ENCODE results near the gene PABPN1L. TPM values are rescaled to one million over a fixed set of nuclear protein-coding genes. Genes with fewer than 3 reads are reported as not detected.

Gene PABPN1L
- total RNA-seq, 1 donor from 2014 or later: not detected

DNA sequence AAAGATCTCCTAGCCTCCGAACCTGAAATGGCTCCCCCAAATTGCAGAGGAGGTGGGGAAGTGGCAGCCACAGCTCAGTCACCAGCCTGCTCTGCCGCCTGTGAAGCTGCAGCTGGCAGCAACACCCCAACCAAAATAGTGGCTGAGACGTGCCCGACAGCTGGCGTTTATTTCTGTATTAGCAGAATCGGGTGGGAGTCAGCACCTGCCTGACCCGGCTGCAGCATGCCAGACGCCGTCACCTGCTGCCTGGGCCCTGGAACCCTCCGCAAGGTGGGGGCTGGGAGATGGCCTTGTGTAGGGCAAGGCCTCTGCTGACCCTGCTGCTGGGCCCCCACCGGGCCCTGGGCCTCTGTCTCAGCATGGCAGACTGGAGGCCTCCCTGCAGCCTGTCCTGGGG lies 17.5 kb upstream of the PABPN1L start:
- no peak for DNase-seq

DNA sequence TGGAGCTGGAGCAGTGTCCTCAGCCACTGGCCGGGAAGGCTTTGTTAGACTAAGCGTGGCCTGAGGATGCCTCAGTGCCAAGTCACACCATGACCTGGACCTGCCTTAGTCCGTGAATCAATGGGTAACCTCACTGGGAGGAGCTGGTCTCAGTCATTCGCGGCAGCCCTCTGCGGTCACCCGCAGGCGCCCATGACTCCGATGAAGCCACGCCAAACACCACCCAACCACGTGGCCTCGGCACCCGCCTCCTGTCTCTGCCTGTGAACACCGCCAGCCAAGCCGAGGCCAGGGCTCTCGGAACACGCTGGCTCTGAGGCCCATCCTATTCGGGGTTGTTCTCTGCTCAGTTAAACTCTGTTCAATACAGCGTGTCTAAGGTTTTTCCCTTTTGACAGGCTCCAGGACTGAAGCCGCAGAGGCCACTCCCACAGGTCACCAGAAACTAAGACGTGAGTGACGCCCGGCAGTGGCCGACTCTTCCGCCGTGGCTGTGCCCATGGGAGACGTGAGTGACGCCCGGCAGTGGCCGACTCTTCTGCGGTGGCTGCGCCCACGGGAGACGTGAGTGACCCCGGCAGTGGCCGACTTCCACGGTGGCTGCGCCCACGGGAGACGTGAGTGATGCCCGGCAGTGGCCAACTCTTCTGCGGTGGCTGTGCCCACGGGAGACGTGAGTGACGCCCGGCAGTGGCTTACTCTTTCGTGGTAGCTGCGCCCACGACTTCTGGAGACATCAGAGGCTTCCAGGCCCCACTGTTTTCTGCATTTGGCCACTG lies 16.8 kb upstream of the PABPN1L start:
- DNase-seq: no peak

DNA sequence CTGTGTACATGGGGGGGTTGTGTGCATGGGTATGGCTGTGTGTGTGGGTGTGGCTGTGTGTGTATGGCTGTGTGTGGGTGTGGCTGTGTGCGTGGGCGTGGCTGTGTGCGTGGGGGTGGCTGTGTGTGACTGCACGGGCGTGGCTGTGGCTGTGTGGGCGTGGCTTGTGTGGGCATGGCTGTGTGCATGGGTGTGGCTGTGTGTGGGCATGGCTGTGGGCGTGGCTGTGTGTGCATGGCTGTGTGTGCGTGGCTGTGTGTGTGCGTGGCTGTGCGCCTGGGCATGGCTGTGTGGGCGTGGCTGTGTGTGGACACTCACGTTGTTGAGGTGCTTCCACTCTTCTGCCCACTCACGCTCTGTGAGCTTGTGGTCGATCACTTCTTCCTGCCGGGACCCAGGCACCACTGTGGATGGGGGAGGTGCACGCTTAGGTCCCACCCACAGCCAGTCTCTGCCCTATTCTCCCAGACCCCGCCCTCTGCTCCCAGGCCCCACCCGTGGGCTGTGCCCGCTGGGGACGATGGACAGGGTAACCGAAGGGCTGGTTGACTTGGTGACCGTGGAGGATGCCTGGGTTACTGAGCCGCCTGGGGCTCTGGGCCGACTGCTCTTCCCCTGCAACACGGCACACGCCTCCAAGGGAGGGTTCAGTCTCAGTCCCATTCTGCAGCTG lies 16.0 kb upstream of the PABPN1L start:
- no peak for DNase-seq

DNA sequence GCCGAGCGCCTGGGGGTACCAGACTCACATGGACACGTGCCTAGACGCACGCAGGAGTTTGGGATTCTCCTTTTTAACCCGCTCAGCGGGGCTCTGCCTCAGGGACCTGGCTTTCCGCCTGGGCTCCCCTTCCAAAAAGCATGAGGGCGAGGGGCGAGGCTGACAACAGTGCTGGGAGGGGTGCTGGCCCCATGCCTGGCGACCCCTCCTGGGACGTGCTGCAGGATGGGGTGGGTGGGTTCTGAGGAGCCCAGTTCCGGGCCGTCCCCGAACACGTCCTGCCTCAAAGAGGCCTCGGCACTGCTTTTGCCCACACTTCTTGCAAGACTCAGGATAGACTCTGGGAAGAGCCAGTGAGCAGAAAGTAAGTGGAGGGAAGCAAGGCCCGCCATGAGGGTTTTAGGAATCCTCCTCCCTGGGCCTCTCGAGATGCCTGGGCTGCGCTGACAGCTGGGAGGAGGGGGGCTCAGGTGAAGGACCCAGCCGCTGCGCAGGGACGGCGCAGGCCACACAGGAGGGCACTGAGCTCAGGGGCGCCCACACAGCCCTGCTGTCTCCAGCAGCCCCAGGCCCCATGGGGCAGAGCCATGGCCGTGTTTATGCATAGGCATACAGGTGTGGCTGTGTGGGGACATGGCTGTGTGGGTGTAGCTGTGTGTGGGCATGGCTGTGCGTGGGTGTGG lies 15.4 kb upstream of the PABPN1L start:
- DNase-seq: no peak

DNA sequence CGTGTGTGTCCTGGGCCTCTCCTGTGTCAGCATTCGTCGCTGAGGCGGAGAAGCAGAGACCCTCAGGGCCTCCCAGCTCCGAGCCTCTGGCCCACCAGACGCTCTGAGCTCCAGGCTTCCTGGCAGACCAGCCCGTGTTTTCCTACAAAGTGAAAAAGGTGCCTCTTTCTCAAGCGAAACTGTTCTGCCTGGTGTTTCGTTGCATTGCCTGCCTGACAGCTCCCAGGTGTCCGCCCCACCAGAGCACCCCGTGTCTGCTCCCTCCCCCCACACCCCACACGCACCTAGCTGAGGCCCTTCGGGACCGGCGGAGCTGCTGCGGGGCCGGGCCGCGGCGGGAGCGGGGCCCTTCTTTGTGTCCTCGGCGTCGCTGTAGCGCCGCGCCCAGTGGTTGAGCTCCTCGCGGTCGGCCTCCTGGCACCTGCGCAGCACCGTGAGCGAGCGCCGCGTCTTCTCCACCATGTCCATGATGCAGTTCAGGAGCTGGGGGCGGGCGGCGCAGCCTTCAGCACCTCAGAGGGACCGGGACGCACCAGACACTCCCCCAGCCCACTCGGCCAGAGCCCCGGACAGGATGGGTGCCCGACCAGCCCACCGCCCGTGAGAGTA lies 14.7 kb upstream of the PABPN1L start:
- DNase-seq: no peak

DNA sequence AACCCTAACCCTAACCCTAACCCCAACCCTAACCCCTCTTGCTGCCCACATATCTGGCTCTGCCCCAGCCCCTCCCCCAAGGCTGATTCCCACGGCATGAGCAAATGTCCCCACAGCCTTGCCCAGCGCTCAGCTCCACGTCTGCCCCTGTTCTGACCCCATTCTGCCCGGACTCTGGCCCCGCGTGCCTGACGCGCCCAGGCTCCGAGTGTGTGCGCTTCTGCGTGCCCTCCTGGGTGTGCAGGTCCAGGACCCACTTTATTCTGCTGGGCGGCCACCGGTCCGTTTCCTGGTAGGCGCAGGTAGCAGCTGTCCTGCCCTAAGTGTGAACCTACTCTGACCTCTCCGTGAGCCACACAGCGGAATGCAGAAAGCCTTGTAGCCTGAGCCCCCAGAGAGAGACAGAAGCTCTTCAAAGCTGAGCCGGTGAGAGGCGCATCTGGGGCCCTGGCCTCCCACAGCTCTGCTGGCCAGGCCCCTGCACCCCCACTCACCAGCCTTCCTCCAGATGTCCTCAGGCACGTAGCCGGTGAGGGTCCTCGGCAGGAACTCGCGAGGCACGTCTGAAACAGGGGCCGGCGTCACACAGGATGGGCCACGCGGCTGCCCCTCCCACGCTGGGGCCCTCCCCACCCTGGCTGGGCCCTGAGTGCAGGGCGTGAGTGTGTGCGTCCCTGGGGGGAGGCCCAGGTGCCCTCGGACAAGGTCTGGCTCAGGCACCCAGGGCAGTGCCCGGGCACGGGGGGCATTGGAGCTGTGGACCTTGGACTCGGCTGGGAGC lies 14.0 kb upstream of the PABPN1L start:
- no peak for DNase-seq

DNA sequence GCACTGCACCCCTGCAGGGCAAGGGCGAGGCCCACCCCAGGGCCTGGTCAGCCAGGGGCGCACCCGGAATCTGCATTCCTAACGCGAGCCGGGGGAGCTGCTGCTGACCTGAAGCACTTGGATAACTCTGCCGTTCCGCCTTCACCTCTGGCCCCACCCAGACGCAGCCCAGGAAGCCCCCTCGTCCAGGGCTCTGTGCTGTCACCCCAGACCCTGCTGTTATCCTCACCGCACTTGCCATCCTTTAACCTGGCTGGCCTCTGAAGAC lies 13.3 kb upstream of the PABPN1L start:
- DNase-seq: no peak

DNA sequence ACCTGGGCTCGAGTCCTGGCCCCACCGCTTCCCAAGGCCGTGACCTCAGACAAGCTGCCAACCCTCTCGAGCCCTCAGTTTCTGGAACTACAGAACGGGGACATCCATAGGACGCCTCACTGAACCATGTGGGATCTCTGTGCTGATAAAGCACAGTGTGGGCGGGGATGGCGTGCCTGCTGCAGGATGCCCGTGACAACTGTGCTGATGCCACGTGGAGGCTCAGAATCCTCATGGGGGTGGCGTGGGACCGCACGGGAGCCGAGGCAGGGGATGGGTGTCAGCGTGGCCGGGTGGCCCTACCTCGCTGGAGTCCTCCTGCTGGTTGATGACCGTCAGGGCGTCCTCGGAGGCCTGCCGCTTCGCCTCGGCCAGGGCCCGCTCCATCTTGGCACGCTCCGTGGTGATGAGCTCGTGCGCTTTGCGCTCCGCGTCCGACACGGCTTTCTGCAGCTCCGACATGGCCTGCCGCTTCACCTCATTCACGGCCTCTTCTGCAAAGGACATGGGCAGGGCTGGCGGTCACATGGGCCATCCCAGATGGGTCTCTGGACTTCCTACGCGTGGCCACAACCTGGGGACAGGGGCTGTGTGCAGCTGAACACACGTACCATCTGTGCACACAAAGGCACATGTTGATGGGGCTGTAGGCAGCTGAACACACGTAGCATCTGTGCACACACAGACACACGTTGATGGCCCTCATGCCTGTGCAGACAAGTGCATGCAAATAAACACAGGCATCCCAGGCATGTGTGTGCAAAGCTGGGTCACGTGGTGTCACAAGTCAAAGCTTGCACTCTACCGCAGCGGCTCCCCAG lies 12.7 kb upstream of the PABPN1L start:
- no peak for DNase-seq

DNA sequence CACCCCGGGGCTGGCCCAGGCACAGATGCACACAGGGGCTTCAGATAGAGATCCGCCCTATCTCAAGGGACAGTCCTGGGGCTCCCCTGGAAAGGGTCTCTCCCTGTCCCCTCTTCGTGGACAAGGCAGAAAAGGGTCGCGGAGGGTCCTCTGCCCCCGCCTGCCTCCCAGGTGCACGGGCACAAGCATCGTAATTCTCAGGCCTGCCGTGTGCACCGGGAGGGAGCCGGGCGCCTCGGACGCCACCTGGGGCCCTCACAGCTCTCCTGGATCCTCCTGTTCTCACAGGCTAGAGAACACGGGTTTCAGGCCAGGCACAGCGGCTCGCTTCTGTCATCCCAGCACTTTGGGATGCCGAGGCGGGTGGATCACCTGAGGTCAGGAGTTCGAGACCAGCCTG lies 11.9 kb upstream of the PABPN1L start:
- DNase-seq: no peak

DNA sequence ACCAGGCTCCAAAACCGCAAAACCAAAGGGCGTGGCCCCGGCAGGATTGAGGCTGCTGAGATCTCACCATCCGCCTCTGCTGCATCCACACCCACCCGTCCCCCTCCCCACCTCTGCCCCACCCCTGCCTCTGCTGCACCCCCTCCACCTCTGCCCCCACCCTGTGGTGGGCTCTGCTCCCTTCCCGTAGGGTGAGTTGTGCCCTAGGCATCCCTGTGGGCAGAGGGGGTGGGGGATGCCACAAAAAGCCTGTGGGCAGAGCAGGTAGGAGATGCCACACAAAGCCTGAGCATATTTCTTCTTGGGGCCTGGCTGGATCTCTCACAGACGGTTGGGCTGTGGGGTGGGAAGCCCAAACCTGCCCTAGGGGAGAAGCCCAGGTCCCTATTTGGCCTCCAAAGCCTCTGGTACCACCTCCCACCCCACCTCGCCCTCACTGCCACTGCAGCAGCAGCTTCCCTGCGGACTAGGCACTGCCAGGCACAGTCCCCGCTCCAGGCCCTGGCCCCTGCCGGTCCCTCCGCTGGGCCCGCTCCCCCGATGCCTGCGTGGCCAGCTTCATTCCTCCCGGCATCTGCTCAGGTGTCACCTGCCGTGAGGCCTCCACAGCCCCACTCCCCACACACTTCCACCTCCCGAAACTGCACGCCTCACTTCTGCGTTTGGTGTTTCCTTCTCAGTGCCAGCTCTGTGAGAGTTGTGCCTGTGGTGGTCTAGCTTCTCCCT lies 11.3 kb upstream of the PABPN1L start:
- no peak for DNase-seq

DNA sequence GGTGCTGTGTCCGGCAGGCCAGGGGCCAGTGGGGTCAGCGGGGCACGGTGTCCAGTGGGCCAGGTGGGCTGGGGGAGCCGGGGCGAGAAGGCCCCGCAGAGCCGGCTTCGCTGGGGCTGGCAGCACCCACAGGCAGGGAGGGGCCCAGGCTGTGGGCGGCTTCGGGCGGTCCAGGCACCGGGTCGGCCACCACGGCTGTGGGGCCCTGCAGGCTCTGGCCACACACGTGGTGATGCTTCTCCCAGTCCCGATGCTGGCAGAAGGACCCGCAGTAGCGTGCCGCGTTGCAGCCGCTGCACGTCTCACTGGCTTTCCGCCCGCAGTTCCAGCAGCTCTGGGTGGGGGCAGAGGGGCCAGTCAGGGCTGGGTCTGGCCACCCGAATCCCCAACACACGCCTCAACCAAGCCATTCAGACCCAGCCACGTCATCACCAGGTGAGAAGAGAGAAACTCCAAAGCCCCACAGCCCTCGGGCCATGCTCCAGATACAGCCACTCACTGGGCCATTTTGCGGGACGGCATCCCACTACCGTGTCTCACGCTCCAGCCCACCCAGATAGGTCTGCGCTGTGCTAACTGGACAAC lies 10.6 kb upstream of the PABPN1L start:
- DNase-seq: no peak

DNA sequence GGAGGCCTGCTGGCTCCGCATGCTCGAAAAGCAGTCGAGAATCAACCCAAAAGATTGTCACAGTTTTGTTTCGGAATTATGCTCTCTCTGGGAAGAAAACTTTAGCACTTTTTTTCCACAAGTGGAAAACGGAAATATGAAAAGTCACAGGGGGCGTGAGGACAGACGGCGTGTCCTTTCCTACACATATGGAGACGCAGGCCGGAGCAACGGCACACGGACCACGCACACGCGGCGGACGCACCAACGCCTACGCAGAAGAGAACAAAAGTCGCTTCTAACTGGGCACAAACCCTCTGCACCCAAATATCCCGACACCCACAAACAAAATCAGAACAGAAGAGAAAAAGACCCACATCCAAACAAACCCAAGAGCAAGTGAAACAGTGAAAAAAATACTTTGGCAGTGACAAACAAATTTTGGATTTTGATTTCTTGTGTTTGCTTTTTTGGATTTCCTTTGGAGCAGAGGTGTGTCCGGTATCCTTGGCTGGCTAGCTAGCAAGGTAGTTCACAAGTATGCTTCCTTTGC lies 9.3 kb upstream of the PABPN1L start:
- no peak for DNase-seq

DNA sequence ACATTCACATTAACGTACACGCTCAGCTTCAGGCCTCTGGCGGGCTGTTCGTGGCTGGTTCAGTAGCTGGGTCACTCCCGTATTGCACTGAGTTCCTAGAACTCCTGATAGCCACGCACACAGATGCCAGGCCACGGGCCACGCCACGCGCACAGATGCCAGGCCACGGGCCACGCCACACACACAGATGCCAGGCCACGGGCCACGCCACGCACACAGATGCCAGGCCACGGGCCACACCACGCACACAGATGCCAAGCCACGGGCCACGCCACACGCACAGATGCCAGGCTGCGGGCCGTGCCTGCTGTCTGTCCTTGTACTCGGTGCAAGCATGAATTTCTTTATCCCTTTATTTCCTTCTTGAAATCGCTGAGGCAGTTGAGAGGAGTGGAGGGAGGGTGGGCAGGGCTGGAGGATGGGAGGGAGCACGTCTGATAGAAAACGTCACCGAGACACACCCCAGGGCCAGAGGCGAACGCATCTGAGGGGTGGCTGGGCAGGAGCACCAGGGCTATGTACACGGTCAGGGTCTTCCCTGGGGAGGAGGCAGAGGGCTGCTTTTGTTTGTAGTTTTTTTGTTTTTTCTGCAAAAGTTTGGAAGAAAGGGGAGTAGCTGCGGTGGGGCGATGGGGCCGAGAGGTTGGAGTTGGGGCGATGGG lies 8.6 kb upstream of the PABPN1L start:
- no peak for DNase-seq

DNA sequence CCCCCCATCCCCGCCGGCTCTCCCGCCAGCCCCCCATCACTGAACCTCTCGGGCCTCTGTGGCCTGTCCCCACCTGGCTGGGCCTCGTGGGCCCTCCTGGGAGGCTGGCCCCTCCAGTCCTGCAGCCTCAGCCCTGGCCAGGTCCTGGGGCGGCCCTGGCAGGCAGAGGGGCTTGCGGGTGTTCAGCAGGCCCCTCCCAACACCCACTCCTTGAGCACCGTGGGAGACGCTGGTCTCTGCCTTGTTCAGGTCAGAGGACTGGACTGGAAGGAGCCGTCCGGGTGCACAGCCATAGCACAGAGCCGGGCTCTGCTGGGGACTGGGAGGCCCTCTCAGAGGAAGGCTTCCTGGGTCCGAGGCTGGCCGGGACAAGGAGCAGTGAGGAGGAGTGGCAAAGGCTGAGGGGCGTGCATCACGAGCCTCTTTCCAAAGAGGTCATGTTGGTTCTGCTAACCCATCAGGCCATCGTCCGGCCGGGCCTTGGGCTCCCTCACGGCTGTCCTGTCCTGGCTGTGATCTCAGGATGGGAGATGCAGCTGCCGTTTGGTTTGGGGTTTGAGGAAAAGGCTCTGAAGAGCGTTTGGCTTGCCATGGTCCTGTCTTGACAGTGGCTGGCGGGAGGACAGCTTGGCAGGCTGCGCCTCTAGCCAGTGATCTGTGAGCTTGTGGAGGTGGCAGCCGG lies 6.3 kb upstream of the PABPN1L start:
- DNase-seq: no peak

DNA sequence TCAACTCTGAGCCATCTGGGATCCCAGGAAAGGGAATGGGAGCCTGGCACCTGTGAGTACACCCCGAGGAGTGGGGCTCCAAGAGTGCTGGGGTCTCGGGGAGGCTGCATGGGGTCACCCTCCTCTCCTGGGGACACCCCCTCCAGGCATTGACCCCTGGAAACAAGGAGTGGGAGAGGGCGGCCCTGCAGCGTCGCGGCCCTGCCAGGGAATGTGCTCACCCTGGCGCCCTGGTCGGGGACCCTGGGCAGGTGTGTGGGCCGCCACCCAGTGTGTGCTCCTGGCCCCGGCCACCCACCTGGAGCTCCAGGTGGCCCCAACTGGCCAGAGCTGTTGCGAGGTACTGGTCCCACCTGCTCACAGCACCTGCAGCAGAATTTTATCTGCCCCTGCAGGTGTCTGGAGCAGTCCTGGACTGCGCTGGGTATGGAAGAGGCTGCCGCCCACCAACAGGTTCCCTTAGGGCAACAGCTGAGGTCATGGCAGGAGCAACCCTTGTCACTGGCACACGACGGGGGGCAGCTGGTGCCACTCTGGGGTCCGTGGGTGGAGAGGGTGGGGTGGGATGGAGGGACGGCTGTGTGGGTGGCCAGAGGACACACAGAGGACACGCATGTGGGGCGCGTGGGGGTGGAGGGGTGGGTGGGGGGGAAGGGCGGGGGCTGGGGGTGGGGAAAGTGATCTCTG lies 5.4 kb upstream of the PABPN1L start:
- DNase-seq: no peak

DNA sequence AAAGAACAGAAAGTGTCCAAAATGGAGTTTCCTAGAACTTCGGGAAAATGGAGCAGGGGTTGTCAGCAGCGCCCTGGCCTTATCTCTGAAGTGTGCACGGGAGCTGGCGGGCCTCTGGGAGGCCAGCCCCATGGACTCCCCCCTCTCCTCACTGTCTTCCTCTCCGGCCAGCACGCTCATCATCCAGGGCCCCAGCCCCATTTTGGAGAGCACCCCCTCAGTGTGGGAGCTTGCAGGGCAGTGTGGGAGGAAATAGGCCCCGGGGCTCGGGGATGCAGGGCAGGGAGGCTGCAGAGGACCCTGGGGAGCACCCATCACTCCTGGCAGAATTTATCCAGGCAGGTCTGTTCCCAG lies 4.9 kb upstream of the PABPN1L start:
- DNase-seq: no peak

DNA sequence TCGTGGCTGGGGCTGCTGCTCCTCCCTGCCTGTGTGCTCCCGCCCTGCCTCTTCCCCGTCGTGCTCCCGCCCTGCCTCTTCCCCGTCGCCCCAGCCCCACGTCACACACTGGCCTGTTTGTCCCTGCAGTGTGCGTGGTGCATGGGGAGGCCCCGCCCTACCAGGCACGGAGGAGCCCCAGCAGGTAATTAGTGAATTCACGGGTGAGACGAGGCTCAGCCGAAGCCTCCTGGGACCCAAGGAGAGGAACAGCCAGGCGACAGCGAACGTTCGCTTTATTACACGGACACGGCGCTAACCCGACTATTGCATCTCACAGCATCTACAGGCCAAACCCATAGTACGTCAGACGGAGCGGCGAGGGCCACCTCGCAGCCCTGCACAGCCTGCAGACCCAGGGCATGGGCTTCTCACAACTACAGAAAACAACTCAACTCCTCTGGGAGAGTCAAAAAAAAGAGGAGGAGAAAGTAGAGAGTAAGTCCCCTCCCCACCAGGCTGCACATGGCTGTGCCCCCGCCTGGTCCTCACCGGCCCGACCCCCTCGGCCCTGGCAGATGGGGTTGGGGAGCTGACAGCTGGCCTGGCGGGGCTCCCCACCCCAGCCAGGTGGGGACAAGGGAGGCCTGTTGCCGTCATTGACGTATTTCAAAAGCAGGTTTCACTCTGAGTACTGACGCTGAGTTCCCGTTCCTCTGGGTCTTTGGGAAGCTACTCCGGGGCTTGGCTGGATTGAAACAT lies 4.3 kb upstream of the PABPN1L start:
- DNase-seq: no peak

DNA sequence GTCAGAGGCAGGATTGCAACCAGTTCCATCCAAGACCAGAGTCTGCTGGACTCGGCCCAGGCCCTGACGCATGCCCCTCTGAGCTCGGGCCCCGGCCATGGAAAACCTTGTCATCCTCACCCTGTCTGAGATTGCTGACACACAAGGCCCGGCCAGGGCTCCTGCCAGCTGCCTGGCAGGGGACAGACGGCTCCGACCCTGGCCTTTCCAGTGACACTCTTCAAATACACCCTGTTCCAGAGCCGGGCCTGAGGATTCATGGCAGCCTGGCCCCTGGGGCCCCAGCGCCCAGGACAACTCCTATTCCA lies 3.2 kb upstream of the PABPN1L start:
- DNase-seq: no peak
